ENCODE measurements around the gene TYR. TPM values are rescaled to one million over a fixed set of nuclear protein-coding genes. Genes with fewer than 3 reads are reported as not detected.

Gene TYR
- total RNA-seq, result not detected
- long read RNA-seq, result 0 reads

GRCh38 chr11:89177691-89178231 is at the start of gene TYR:
TYR (plus strand) TSS chr11:89177875; CDS start chr11:89177954, 79 bp downstream.
- DNase-seq, result no peak

GRCh38 chr11:89136606-89137005 is 41.1 kb upstream of the TYR start:
- DNase-seq, result no peak
- Histone ChIP-seq H3K27ac (replicated peaks) (no peak overlapping the region), H3K4me3 (no peak overlapping the region), H3K4me1 (no peaks in the 10 kb centered on the region), H3K27me3 (ENCODE audit: low read depth) (no peaks in the 10 kb centered on the region), H3K9me3 (replicated peaks) (no peaks in the 10 kb centered on the region), H3K36me3 (no peaks in the 10 kb centered on the region)
- no peak for TF ChIP-seq CTCF (IDR thresholded peaks at IDR 0.05; ENCODE audit: borderline replicate concordance)
- intact Hi-C loops (cut with micrococcal nuclease), result no loop called here

More at GRCh38 chr11:89177691-89178231, at the start of gene TYR:
- TF ChIP-seq CTCF (IDR thresholded peaks at IDR 0.05; ENCODE audit: borderline replicate concordance), result no peak
- Histone ChIP-seq H3K27me3 (ENCODE audit: low read depth) (no peaks in the 10 kb centered on the region), H3K4me3 (no peak within 1 kb of the TSS), H3K4me1 (no peaks in the 10 kb centered on the region), H3K36me3 (no peaks in the 10 kb centered on the region), H3K27ac (replicated peaks) (no peak within 1 kb of the TSS), H3K9me3 (replicated peaks) (no peaks in the 10 kb centered on the region)
- intact Hi-C loops (cut with micrococcal nuclease), result no loop called here

- Histone ChIP-seq H3K4me3 (no peak overlapping the region), H3K27ac (replicated peaks) (no peak overlapping the region), H3K27me3 (ENCODE audit: low read depth) (no peaks in the 10 kb centered on the region), H3K9me3 (replicated peaks) (no peaks in the 10 kb centered on the region), H3K36me3 (no peaks in the 10 kb centered on the region), H3K4me1 (no peaks in the 10 kb centered on the region)
- intact Hi-C loops (cut with micrococcal nuclease), result no loop called here
- TF ChIP-seq CTCF (IDR thresholded peaks at IDR 0.05; ENCODE audit: borderline replicate concordance), result no peak
- no peak for DNase-seq
These were observed 30.4 kb upstream of the TYR start for GRCh38 chr11:89147229-89147628.

- Histone ChIP-seq H3K27ac (replicated peaks) (no peak overlapping the region), H3K4me3 (no peak overlapping the region), H3K36me3 (no peaks in the 10 kb centered on the region), H3K9me3 (replicated peaks) (no peaks in the 10 kb centered on the region), H3K27me3 (ENCODE audit: low read depth) (no peaks in the 10 kb centered on the region), H3K4me1 (no peaks in the 10 kb centered on the region)
- TF ChIP-seq CTCF (IDR thresholded peaks at IDR 0.05; ENCODE audit: borderline replicate concordance), result no peak
- no peak for DNase-seq
- intact Hi-C loops (cut with micrococcal nuclease), result no loop called here
These were observed 17.7 kb upstream of the TYR start for GRCh38 chr11:89159974-89160373.

- TF ChIP-seq CTCF (IDR thresholded peaks at IDR 0.05; ENCODE audit: borderline replicate concordance), result no peak
- intact Hi-C loops (cut with micrococcal nuclease), result no loop called here
- H3K27me3 ChIP-seq (ENCODE audit: low read depth), result no peaks in the 10 kb centered on the region
These were observed 15.7 kb upstream of the TYR start for GRCh38 chr11:89161949-89162348.

More at GRCh38 chr11:89161949-89162348, 15.7 kb upstream of the TYR start:
- Histone ChIP-seq H3K27ac (replicated peaks) (no peak overlapping the region), H3K9me3 (replicated peaks) (no peaks in the 10 kb centered on the region), H3K36me3 (no peaks in the 10 kb centered on the region), H3K4me3 (no peak overlapping the region), H3K4me1 (no peaks in the 10 kb centered on the region)
- DNase-seq, result no peak

Data from left ventricle myocardium inferior (tissue), 1 donor.